A673 (cell line): ENCODE results near the gene ZNF444. TPM values are rescaled to one million over a fixed set of nuclear protein-coding genes. Genes with fewer than 3 reads are reported as not detected.

ENCODE experiments used
- BruUV-seq: library from RNA; stranded (reverse); fragments of 400-500 nt; replicated peaks from 2 replicates; lab custom pipeline; 2021; lab: Mats Ljungman, UMichigan
- CTCF ChIA-PET: fragments of 300-600 bp; sonication (Branson Sonifier 250); formaldehyde crosslinking; loops from one replicate; lab custom pipeline; 2022; ENCODE audit warnings: antibody characterized with exemption; lab: Charles Lee
- POLR2A ChIA-PET: fragments of 300-600 bp; sonication (Branson Sonifier 250); formaldehyde crosslinking; loops from one replicate; lab custom pipeline; 2022; ENCODE audit warnings: antibody characterized with exemption; ENCODE audit not compliant: low non-redundant PET; lab: Charles Lee
- DNase-seq: peaks from one replicate; pipeline ENCODE4 v3.0.0-alpha.2; 2015; ENCODE audit warnings: low spot score
- H3K27ac ChIP-seq: fragments of 200-600 bp; sonication (generic); 2 replicates; pipeline ENCODE4 v1.5.1; 2016; ENCODE audit warnings: mixed run types, low read depth, mild to moderate bottlenecking, mixed read lengths, antibody characterized with exemption, low read length; ENCODE audit not compliant: poor library complexity, severe bottlenecking
- H3K27me3 ChIP-seq: fragments of 200-600 bp; sonication (generic); replicated peaks from 2 replicates; pipeline ENCODE4 v1.6.1; 2017; ENCODE audit warnings: mixed run types, low read depth, mild to moderate bottlenecking, mixed read lengths, antibody characterized with exemption, low read length; ENCODE audit not compliant: insufficient read depth, poor library complexity
- H3K36me3 ChIP-seq: fragments of 200-600 bp; sonication (generic); 2 replicates; pipeline ENCODE4 v1.6.1; 2016; ENCODE audit warnings: mixed run types, mild to moderate bottlenecking, mixed read lengths, antibody characterized with exemption, low read length; ENCODE audit not compliant: insufficient read depth, poor library complexity, severe bottlenecking
- H3K4me1 ChIP-seq: fragments of 200-600 bp; sonication (generic); 2 replicates; pipeline ENCODE4 v1.6.1; 2017; ENCODE audit warnings: mixed run types, mild to moderate bottlenecking, mixed read lengths, antibody characterized with exemption, low read length; ENCODE audit not compliant: insufficient read depth, poor library complexity, severe bottlenecking
- H3K4me3 ChIP-seq: fragments of 200-600 bp; sonication (generic); 2 replicates; pipeline ENCODE4 v1.5.1; 2016; ENCODE audit warnings: low read depth, mixed run types, mild to moderate bottlenecking, mixed read lengths, low read length; ENCODE audit not compliant: poor library complexity, severe bottlenecking
- H3K9me3 ChIP-seq: fragments of 200-600 bp; sonication (generic); 2 replicates; pipeline ENCODE4 v1.6.1; 2016; ENCODE audit warnings: mixed run types, low read depth, mild to moderate bottlenecking, mixed read lengths, antibody characterized with exemption, low read length; ENCODE audit not compliant: poor library complexity, severe bottlenecking
- CTCF ChIP-seq: fragments of 300-800, 200-600 bp; sonication (generic); conservative IDR thresholded peaks from 2 replicates; pipeline ENCODE4 v1.5.1; 2017; ENCODE audit warnings: low read depth, mild to moderate bottlenecking, antibody characterized with exemption, low read length, moderate library complexity, mixed read lengths
- EZH2 ChIP-seq: fragments of 200-600 bp; sonication (generic); IDR thresholded peaks from 2 replicates; pipeline ENCODE4 v1.6.1; 2017; ENCODE audit warnings: borderline replicate concordance, low read depth, mild to moderate bottlenecking, mixed read lengths, antibody characterized with exemption, low read length; ENCODE audit not compliant: poor library complexity, severe bottlenecking
- intact Hi-C: fragments of 100-400 bp; cut with micrococcal nuclease; formaldehyde crosslinking; loops from one replicate; pipeline ENCODE4 v1.10.0; 2022; ENCODE audit not compliant: unreplicated experiment
- total RNA-seq: library from RNA; stranded (reverse); gene quantifications from 2 replicates; pipeline ENCODE4 v1.2.3, GENCODE V29; 2021

ZNF444 gene
- total RNA-seq, 1 experiment from 2014 or later, result 45.3 TPM

DNA sequence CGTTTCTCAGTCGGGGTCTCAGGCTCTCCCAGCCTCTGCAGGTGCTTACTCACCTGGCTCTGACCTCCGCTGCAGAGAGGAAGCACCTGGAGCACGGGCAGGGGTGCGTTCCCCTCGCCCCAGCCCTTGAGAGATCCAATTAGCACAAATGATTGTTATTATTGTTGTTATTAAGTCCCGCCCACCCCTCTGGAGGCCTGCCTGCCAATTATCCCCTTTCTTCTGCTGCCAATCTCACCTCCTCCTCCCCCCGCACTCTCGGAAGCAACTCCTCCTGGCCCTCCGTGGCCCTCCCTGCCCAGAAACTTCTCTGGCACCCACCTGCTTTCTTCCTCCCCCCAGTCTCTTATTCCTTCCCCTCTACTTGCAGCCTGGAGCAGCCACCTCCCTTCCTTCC, 28.8 kb upstream of the ZNF444 start:
- ChIA-PET POLR2A (no interaction called here), CTCF (no interaction called here)
- Histone ChIP-seq H3K9me3 (no peaks in the 10 kb centered on the region), H3K4me1 (peaks cover 48% of the 10 kb centered on the region), H3K27ac (no peak overlapping the region), H3K4me3 (no peak overlapping the region), H3K27me3 (no peaks in the 10 kb centered on the region), H3K36me3 (no peaks in the 10 kb centered on the region)
- no peak for DNase-seq
- intact Hi-C loops, result no loop called here
- BruUV-seq, result no TSS peak
- TF ChIP-seq CTCF (no peak), EZH2 (no peak)

DNA sequence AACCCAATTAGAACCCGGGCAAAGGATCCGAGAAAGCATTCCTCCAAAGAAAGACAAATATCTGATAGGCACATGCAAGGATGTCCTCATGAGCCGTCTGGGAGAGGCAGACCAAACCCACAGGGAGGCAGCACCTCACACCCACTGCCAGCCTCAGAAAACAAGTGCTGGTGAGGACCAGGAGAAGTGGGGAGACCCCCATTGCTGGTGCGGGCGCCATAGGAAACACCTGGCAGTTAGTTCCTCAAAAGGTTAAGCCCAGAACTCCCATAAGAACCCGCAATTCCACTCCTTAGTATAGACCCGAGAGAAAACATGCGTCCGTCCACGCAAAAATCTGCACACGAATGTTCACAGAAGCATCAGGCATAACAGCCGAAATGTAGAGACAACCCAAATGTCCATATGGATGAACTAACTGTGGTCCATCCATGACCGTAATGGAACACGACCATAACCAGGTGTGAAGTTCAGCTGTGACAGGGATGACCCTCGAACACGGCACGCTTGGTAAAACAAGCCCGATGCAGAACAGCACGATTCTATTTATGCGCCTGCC, 27.9 kb upstream of the ZNF444 start:
- intact Hi-C loops, result no loop called here
- H3K9me3 ChIP-seq, result no peaks in the 10 kb centered on the region
- H3K36me3 ChIP-seq, result no peaks in the 10 kb centered on the region
- peak overlapping the region; percentile 50 for H3K27ac ChIP-seq
- no peak overlapping the region for H3K4me3 ChIP-seq
- POLR2A ChIA-PET, result no interaction called here
- BruUV-seq, result no TSS peak
- peaks cover 40% of the 10 kb centered on the region for H3K4me1 ChIP-seq
- H3K27me3 ChIP-seq, result no peaks in the 10 kb centered on the region
- no peak for DNase-seq
- TF ChIP-seq EZH2 (no peak), CTCF (no peak)
- CTCF ChIA-PET, result no interaction called here

DNA sequence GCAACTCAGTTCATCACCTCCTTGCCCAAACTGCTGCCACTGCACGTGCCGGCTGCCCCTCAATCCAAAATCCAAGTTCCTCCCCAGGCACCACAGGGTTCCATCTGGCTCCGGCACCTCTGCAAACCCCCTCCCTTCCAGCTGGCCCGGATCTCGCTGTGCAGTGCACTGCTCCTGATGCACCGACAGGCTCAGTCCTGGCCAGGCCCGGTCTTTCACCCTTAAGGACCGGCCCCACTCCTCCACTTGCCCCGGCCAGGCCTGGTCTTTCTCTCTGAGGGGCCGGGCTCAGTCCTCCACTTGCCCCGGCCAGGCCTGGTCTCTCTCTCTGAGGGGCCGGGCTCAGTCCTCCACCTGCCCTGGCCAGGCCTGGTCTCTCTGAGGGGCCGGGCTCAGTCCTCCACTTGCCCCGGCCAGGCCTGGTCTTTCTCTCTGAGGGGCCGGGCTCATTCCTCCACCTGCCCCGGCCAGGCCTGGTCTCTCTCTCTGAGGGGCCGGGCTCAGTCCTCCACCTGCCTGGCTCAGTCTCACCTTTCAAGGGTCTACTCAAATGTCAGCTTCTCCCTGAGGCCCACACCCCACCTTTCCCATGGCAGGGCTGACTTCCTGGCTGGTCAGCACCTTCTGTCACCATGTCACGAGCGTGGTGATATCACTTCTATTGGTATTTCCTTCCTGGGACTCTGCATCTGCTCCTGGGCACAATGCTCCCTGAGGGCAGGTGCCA, 26.9 kb upstream of the ZNF444 start:
- CTCF ChIA-PET, result no interaction called here

GRCh38 chr19:56114778-56115110, 26.3 kb upstream of the ZNF444 start:
- Histone ChIP-seq H3K4me3 (no peak overlapping the region), H3K27me3 (no peaks in the 10 kb centered on the region), H3K4me1 (peaks cover 34% of the 10 kb centered on the region), H3K36me3 (no peaks in the 10 kb centered on the region), H3K27ac (no peak overlapping the region), H3K9me3 (no peaks in the 10 kb centered on the region)
- BruUV-seq, result no TSS peak
- intact Hi-C loops, result no loop called here
- CTCF ChIA-PET, result no interaction called here
- POLR2A ChIA-PET, result no interaction called here
- no peak for DNase-seq
- TF ChIP-seq EZH2, result no peak
- no peak for TF ChIP-seq CTCF

More for the DNA sequence above, 26.9 kb upstream of the ZNF444 start:
- Histone ChIP-seq H3K4me3 (no peak overlapping the region), H3K36me3 (no peaks in the 10 kb centered on the region), H3K27me3 (no peaks in the 10 kb centered on the region), H3K9me3 (no peaks in the 10 kb centered on the region), H3K27ac (no peak overlapping the region), H3K4me1 (peaks cover 34% of the 10 kb centered on the region)
- POLR2A ChIA-PET, result no interaction called here
- BruUV-seq, result no TSS peak
- DNase-seq, result no peak
- intact Hi-C loops, result no loop called here
- TF ChIP-seq EZH2, result no peak
